Skin epidermis (tissue), 12 donors: ENCODE measurements around the gene TMEM182.

Experiments
- H3K27ac ChIP-seq, 21 experiments: fragments of 200-600 bp; sonication (generic) in 11 of 21; one replicate each; pipeline ENCODE4 v1.5.0; 2020; ENCODE audit warnings: mild to moderate bottlenecking in 3 of 21, inconsistent platforms in 2 of 21, moderate library complexity in 2 of 21
- H3K4me3 ChIP-seq, 7 experiments: fragments of 200-600 bp; sonication (generic) in 2 of 7; one replicate each; pipeline ENCODE4 v1.5.0; 2020; ENCODE audit warnings: inconsistent platforms in 2 of 7, mild to moderate bottlenecking in 2 of 7, moderate library complexity in 1 of 7

Gene TMEM182

DNA sequence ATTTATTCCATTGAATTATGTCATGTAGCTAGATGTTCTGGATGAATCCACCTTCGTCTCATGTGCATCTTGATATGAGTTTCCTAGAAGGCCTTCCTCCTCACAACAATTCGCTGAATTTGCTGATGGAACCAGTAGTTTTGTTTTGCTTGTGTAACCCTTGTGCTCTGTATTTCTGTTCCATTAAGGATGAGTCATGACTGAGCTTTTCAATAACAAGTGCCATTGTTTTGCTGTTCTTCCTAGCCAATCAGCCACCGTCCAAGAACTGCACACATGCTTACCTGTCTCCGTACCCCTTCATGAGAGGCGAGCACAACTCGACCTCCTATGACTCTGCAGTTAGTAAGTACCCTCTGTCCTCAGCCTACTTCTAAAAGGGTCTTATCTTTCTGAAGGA lies 2.3 kb downstream of the TMEM182 start:
- Histone ChIP-seq H3K4me3 (no peak overlapping the region), H3K27ac (no peak overlapping the region)

DNA sequence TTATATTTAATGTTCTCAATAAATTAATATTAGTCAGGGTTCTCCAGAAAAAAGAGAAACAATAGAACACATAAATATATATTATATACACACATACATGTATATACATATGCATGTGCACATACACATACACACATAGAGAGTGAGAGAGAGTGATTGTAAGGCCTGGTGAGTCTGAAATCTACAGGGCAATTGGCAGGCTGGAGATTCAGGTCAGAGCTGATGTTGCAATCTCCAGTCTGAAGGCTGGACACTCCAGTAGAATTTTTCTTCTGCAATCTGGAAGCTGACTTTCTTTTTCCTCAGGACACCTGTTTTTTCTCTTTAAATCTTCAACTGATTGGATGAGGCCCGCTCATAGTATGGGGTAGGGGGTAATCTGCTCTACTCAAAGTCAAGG lies 3.2 kb downstream of the TMEM182 start:
- H3K4me3 ChIP-seq = no peak overlapping the region
- H3K27ac ChIP-seq = no peak overlapping the region

DNA sequence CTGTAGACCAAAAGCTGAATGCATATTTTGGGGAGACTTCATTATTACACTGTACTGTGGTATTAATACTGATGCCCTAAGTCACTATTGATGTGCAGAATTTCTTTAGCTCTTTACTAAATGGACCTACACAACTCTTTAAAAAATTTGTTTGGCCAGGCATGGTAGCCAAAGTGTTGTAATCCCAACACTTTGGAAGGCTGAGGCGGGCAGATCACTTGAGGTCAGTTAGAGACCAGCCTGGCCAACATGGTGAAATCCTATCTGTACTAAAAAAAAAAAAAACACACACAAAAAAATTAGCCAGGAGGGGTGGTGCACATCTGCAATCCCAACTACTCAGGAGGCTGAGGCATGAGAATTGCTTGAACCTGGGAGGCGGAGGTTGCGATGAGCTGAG lies 6.4 kb downstream of the TMEM182 start:
- H3K27ac ChIP-seq = no peak overlapping the region
- no peak overlapping the region for H3K4me3 ChIP-seq

DNA sequence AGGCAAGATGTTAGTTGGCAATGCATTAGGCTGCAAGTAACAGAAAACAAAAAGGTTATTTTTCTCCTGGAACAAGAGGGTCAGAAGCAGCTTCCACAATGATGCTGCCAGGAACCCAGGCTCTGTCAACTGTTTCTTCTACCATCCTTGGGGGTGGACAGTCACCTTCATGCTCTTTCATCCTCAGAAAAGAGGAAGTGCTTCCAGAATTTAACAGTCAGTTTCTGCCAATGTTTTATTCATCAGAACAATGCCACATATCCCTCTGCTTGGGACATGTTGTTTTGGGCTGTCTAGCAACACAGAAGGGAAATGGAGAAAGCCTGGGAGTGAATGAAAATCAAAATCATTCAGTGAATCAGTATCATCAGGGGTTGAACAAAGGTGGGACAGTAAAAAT lies 7.1 kb downstream of the TMEM182 start:
- H3K27ac ChIP-seq = no peak overlapping the region
- H3K4me3 ChIP-seq = no peak overlapping the region

DNA sequence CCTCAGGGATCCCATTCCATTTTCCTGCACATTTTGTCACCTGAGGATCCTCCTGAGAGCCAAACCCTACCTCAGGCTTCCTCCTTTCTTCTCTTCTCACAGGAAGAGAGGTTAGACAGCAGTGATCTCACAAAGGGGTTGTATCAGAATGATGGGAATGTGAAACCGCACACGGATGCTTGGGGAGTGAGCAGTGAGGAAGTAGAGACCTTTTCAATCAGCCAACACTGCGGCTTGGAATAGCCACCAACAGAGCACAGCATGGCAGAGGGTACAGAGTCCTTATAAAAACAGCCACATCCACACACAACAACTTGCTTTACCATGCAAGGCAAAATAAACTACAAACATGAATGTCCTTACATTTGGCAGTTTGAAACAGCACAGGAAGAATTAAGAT lies 8.7 kb downstream of the TMEM182 start:
- no peak overlapping the region for H3K4me3 ChIP-seq
- no peak overlapping the region for H3K27ac ChIP-seq

DNA sequence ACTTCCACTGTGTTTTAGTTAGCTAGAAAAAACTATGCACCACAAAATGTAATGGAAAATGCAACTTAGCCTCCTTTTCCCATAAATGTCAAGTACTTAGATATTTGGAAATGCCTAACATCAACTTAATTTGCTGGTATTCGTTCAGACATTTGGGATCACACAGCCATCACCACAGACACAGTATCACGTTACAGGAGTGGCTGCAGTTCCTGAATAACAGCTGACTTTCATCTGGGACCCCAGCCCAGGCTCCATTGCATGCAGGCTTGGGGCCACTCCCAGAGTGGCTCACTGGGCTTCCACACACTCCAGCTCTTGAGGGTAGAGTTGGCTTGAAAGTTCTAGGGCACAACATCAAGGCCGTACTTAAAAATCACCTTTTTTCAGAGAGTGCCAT lies 9.3 kb downstream of the TMEM182 start:
- no peak overlapping the region for H3K4me3 ChIP-seq
- no peak overlapping the region for H3K27ac ChIP-seq

DNA sequence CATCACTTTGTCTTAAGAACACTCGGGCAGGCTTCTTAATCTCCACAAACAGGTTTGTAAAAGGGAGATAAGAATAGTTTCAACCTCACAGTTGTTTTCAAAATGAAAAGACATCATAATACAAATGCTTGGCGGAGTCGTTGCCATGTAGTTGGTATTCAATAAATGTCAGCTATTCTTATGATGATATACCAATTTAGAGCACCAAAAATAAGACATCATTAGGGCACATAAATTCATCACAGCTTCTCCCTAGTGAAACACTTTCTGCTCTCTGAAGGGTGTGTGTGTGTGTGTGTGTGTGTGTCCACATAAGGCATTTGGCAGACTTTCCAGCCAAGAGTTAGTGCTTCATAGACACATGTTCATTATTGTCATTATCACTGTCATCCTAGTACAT lies 10.8 kb downstream of the TMEM182 start:
- Histone ChIP-seq H3K4me3 (no peak overlapping the region), H3K27ac (no peak overlapping the region)

DNA sequence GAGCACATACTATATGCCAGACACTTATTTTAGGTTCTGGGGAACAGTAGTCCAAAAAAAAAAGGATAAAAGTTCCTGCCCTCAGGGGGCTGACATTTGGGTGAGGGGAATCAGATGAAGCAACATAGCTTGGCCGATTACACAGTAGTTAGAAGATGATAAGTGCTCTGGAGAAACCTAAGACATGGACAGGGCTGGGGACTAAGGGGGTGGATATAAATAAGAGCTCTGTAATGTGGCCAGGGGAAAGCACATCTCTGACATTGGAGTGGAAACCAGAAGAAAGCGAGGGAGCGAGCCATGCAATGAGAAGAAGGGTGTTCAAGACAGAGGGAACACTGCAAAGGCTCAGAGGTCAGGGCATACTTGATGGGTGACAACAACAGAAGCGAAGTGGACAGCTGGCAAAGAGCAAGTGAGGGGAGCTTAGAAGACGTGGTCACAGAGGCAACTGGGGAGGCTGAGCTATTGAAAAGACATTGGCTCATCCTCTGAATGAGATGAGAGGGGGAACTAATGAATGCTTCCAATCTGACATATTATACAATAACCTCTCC lies 11.4 kb downstream of the TMEM182 start:
- Histone ChIP-seq H3K4me3 (no peak overlapping the region), H3K27ac (no peak overlapping the region)

DNA sequence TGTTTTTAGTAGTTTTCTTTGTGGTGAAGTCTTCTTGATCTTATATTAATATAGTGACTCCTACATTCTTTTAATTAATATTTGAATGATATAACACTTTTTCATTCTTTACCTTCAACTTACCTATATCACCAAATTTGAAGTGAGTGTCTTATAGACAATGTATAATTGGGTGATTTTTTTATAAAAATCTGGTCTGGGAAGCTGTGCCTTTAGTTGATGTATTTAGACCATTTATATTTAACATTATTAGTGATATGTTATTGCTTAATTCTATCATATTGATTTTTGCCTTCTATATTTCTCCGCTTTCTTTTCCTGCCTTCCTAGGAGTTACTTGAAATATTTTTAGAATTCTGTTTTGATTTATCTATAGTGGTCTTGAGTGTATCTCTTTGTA lies 16.4 kb downstream of the TMEM182 start:
- Histone ChIP-seq H3K27ac (no peak overlapping the region), H3K4me3 (no peak overlapping the region)

DNA sequence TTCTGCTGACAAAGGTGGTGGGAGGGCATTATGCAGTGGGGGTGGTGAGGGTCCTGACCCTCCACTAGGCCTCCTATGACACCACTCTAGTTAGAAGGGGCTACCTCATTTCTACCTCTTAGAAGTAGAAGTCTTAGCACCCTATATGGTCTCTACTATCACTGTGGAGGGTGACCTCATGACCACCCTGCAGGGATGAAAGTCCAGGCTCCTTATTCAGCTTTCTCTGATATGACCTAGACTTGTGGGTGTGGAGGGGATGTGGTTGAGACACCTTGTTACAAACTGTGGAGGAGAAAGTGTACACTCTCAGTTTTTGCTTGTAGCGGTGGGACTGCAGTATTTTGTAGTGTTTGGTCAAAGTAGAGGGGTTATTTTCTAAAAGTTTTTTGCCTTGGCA lies 18.6 kb downstream of the TMEM182 start:
- Histone ChIP-seq H3K4me3 (no peak overlapping the region), H3K27ac (no peak overlapping the region)

DNA sequence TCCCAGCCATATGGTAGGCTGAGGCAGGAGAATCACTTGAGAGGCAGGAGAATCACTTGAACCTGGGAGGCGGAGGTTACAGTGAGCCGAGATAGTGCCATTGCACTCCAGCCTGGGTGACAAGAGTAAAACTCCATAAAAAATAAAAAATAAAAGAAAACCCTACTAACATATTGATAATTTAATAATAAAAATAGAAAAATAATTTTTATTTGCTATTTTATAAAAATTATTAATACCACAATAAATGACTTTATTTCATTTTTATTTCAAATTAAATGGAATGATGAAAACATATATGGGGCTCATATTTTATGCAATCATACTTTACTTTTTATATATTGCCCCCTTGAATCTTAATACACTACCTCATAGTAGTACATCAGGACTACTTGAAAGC lies 20.4 kb downstream of the TMEM182 start:
- Histone ChIP-seq H3K4me3 (no peak overlapping the region), H3K27ac (no peak overlapping the region)

DNA sequence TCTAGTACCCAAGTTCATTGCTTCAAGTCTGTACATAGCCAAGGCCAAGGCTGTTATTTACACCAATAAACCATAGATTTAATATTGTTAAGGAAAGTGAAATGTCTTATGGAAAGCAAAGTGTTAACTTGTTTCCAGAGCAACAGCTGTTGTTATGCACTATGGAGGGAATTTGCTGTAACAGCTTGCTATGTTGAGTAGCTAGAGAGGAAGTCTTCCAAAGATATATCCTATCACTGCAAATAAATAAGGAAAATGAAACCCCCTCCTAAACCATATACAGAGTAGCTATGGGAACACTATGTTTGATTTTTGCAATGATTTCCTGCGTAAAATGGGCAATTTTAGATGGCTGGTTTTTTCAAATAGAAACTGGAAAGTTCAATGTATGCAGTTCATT lies 21.1 kb downstream of the TMEM182 start:
- no peak overlapping the region for H3K4me3 ChIP-seq
- H3K27ac ChIP-seq = no peak overlapping the region

DNA sequence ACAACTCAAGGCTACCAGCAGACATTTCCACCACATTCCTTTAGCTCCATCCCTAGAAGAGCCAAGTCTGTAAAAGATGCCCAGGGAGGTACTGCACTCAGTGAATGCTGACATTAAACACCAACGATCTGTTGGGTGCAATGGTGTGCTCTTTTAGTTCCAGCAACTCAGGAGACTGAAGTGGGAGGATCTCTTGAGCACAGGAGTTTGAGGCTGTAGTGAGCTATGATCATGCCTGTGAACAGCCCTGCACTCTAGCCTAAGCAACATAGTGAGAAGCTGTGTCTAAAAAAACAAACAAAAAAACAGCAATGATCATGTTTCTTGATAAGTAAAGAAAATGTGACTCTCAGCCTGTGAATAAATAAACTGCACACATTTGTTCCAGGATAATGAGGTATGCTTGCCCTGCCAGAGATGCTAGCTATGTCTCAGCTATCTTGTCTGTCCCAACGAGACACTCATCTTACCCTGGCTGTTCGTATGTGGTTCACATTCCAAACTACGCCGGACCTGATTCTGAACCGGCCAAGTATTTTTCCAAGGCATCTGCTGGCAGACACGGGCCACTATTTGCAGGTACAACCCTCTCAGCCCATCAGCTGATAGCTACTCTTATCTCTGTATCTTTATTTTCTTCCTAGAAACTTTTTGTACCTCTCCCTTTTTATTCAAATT lies 21.8 kb downstream of the TMEM182 start:
- no peak overlapping the region for H3K4me3 ChIP-seq
- H3K27ac ChIP-seq = no peak overlapping the region

DNA sequence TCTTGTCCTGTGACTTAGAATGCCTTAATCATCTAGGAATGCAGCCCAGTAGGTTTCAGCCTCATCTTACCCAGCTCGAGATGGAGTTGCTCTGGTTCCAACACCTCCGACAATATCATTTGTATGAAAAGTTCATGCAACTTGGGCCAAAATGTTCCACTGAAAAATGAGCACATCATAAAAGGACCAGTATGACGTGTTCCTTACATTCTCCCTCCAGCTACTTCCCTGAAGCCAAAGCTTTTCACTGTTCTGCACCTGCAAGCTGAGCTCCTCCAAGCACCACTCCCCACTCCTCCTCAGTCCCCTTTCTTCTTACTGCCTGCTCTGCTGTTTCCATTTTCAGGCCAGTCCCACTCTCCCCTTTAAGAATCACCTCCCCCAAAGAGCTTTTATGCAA lies 23.1 kb downstream of the TMEM182 start:
- Histone ChIP-seq H3K27ac (no peak overlapping the region), H3K4me3 (no peak overlapping the region)

DNA sequence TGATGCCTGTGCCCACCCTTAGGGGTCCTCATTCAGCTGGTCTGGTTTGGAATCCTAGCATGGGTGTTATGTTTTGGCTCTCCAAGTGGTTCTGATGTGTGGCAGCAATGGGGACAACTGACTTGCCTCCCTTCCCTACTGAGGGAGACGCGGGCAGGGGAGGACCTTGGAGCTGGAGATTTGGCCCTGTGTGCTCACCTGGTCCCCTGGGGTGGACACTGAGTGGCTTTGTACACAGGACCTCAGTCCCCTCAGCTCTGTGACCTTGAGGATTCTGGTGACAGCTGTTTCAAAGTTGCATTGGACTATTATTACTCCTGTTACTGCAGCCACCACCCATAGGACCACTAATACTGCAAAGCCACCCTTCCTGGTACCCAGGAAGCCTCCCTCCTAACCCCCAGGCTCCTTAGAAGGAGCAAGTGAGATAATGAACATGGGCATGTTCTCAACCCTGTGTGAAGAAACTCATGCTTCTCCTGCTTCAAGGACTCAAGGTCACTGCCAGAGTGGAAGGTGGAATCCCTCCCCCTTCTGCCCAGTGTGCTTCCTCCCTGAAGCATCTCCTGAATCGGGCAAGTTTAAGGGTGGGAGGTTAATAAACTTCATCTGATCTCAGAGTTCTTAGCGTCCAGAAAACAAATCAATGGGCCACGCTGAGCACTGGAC lies 26.5 kb downstream of the TMEM182 start:
- no peak overlapping the region for H3K4me3 ChIP-seq

DNA sequence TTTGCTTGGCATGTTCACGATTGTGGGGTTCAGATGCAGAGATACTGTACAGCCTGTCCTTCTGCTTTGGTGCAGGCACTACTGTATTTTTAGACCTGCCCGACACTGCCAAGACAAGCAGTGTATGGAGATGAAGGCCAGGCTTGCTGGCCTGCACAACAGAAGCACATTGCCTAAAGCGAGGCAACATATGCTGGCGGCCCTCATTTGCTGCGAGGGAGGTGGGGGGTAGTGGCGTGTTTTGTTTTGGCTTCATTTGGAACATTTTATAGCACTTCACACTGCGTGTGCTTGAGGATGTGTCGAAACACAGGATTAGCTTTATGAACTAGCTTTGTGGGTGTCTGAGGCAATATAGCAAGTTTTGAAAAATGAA lies 27.0 kb downstream of the TMEM182 start:
- no peak overlapping the region for H3K4me3 ChIP-seq
- H3K27ac ChIP-seq = no peak overlapping the region

More for the DNA sequence above, 26.5 kb downstream of the TMEM182 start:
- H3K27ac ChIP-seq = no peak overlapping the region

DNA sequence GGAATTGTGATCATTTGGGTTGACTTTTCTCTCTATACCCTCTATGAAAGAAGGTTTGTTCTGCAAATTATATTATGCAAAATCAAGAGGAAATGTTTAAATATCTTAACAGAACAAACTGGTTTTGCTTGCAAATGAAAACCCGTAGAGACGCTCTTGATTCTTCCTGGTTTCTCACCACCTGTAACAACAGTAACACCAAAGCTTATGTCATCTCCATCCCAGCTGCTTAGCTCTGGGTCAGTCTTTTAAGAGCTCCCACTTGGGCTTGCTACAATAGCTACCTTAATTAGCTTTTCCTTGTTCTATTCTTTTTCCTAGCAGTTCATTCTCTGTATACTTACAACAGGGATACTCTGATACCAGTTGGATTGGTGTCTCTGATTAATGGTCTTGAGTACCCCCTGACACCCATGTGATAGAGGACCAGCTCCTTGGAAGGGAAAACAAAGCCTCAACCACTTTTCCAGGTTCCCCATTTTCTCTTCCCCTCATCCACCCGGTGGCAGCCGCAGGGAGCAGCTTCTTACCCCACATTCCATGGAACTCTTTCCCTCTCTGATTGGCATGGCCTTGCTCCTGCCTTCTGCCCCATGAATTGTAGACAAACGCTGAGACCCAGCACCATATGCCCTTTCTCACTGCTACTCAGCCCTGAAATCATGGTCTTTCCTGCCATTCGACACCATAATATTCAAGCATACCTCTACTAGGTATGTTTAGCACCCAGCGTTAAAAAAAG lies 27.7 kb downstream of the TMEM182 start:
- Histone ChIP-seq H3K4me3 (no peak overlapping the region), H3K27ac (no peak overlapping the region)

DNA sequence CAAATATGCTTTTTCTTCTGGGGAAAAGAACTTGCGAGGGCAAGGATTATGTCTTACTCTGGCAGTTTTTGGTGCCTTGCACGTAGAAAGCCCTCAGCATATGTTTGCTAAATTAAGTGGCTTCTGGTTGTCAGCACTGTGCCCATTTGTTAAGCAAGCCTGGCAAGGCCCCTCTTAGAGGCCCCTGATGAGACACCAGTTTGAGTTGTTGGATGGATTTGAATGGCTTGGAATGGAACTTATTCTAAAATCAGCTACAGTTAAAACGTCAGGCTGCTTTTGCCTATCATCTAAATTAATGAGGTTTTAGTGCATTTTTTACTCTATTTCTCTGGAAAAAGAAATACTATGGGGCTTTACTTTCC lies 28.2 kb downstream of the TMEM182 start:
- Histone ChIP-seq H3K27ac (no peak overlapping the region), H3K4me3 (no peak overlapping the region)

DNA sequence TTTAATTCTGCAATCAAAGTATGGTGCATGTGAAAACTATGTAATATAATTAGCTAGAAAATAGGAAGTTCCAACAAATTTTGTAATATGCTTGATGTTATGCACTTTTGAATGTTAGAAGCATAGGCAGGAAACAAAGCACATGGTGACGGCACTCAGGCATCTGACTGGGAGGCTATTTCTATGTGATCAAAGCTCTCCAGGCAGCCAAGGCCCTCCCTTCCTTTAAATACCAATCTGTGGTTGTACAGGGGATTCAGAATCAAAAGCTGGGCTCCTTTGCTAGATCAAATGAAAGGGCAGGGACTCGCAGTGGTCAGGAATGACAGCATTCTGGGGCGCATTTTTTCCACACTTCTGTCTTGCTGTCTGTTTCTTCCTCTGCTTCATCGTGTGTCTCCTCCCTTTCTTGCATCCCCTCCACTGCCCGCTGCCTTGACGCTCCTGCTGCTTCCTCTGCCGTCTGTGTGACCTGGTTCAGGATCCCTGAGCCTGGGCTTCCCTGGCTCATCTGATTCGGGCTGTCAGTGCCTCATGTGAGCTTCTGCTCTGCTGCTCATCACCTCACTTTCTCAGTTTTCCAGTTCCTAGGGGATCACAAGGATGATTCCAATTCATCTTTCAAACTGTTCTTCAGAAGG lies 30.9 kb downstream of the TMEM182 start:
- Histone ChIP-seq H3K4me3 (no peak overlapping the region), H3K27ac (no peak overlapping the region)

DNA sequence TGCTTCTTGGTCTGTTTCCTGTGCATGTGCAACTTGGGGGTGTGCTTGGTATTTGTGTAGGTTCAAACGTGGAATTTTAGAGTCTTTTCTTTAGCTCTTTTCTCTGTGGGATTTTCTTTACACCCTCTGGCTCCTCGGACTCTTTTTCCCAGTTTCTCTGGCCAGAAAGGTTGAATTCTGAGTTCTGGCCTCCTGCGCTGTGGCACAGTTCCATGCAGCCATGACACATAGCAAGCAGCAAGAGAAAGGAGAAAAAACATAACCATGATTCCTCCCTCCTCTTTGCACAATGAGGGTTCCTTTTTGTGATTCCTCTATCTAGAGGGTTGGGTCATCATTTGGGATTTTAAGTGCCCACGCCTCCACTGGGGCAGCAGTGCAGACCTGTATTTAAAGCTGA lies 33.8 kb downstream of the TMEM182 start:
- Histone ChIP-seq H3K4me3 (no peak overlapping the region), H3K27ac (no peak overlapping the region)

DNA sequence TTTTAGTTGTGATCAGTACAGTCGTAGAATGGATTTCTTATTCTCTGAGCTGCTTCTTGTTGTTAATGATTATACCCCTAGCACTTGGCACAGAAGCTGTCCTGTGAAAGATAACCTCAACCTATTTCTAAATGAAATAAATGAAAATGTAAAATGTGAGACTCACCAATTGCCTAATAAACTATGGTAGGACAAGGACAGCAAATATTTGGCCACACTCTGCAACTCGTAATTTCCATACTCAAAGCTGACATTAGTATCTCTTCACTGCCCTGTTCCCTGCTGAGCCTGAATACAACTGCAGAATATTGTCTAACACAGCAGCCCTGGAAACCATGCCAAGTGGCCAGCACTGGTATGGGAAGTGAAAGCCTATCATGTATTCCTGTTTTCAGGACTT lies 34.5 kb downstream of the TMEM182 start:
- H3K27ac ChIP-seq = no peak overlapping the region

More for the DNA sequence above, 34.5 kb downstream of the TMEM182 start:
- no peak overlapping the region for H3K4me3 ChIP-seq
